Astrocyte of the spinal cord (primary cell): ENCODE data around the gene FAM177A1.
A peak's percentile ranks its signal among the peaks of the same experiment; 100 is the strongest.

ENCODE experiments used
- DNase-seq: peaks from one replicate; pipeline ENCODE4 v3.0.0; 2011; ENCODE audit warnings: low read depth, low spot score
- H3K4me3 ChIP-seq: 2 replicates; pipeline ENCODE4 v1.5.1; 2011; ENCODE audit warnings: low read depth, mild to moderate bottlenecking, low read length, moderate library complexity
- CTCF ChIP-seq: IDR thresholded peaks from 2 replicates; pipeline ENCODE4 v1.5.1; 2012; ENCODE audit warnings: low read depth, mild to moderate bottlenecking, low read length, inconsistent platforms
- in situ Hi-C: cut with HindIII; loops from 2 replicates; pipeline ENCODE4 v1.10.0; 2017; ENCODE audit warnings: low sequenced_read_pairs

The FAM177A1 gene

GRCh38 chr14:35122696-35123387 lies 76.8 kb downstream of the FAM177A1 start:
- H3K4me3 ChIP-seq = peak overlapping the region; percentile 96
- peak; percentile 61 for DNase-seq
- no peak for TF ChIP-seq CTCF
- in situ Hi-C loops = no loop called here

- no peak for DNase-seq
- H3K4me3 ChIP-seq = peak overlapping the region; percentile 96
- in situ Hi-C loops = no loop called here
- no peak for TF ChIP-seq CTCF
Observed at GRCh38 chr14:35123388-35123703, 77.3 kb downstream of the FAM177A1 start.

GRCh38 chr14:35124127-35124526 lies 78.1 kb downstream of the FAM177A1 start:
- no peak overlapping the region for H3K4me3 ChIP-seq
- in situ Hi-C loops = no loop called here
- no peak for TF ChIP-seq CTCF
- DNase-seq = no peak
